Measurements from ENCODE around the gene SBF2. TPM values are rescaled to one million over a fixed set of nuclear protein-coding genes. Genes with fewer than 3 reads are reported as not detected.

The SBF2 gene
- total RNA-seq, 3 donors from 2014 or later (not counting 1 experiment from before 2014, with no cell fraction given): 25.2 to 26.9 (median 26.3) TPM

GRCh38 chr11:9817191-9817590 is 476.8 kb downstream of the SBF2 start:
- Histone ChIP-seq H3K9me3 (ENCODE audit: control insufficient read depth, insufficient read depth, low read length) (no peaks in the 10 kb centered on the region), H3K4me3 (ENCODE audit: low read length) (no peak overlapping the region), H3K36me3 (ENCODE audit: control insufficient read depth, insufficient read depth, low read length) (no peaks in the 10 kb centered on the region), H3K27me3 (ENCODE audit: control insufficient read depth, insufficient read depth, low read length) (no peaks in the 10 kb centered on the region), H3K4me1 (ENCODE audit: control insufficient read depth, insufficient read depth, low read length) (no peaks in the 10 kb centered on the region), H3K27ac (ENCODE audit: low read length) (no peak overlapping the region)
- ATAC-seq: no peak
- Mint-ChIP-seq H3K9me3 (no peaks in the 10 kb centered on the region), H3K4me1 (no peaks in the 10 kb centered on the region), H3K27me3 (ENCODE audit: low read depth in 2 of 2) (no peaks in the 10 kb centered on the region), H3K27ac (no peak overlapping the region), H3K4me3 (no peak overlapping the region), H3K36me3 (no peaks in the 10 kb centered on the region)
- DNase-seq: no peak
- no CpG with 5 or more reads among the region's 1 CpG for WGBS (ENCODE audit: insufficient coverage)
- intact Hi-C loops (cut with micrococcal nuclease): no loop called here
- TF ChIP-seq CTCF (IDR thresholded peaks at IDR 0.05): no peak

- ATAC-seq (no peak), DNase-seq (no peak)
- Mint-ChIP-seq H3K27ac (no peak overlapping the region), H3K36me3 (no peaks in the 10 kb centered on the region), H3K4me3 (no peak overlapping the region), H3K27me3 (ENCODE audit: low read depth in 2 of 2) (no peaks in the 10 kb centered on the region), H3K9me3 (no peaks in the 10 kb centered on the region), H3K4me1 (no peaks in the 10 kb centered on the region)
- no peak overlapping the region for H3K4me3 ChIP-seq (ENCODE audit: low read length)
- H3K27me3 ChIP-seq (ENCODE audit: control insufficient read depth, insufficient read depth, low read length): no peaks in the 10 kb centered on the region
- no peak for TF ChIP-seq CTCF (IDR thresholded peaks at IDR 0.05)
- WGBS (ENCODE audit: insufficient coverage): 96% methylated on average over 5 of the region's 6 CpGs
- H3K9me3 ChIP-seq (ENCODE audit: control insufficient read depth, insufficient read depth, low read length): no peaks in the 10 kb centered on the region
- H3K27ac ChIP-seq (ENCODE audit: low read length): no peak overlapping the region
- intact Hi-C loops (cut with micrococcal nuclease): no loop called here
- H3K36me3 ChIP-seq (ENCODE audit: control insufficient read depth, insufficient read depth, low read length): no peaks in the 10 kb centered on the region
- H3K4me1 ChIP-seq (ENCODE audit: control insufficient read depth, insufficient read depth, low read length): no peaks in the 10 kb centered on the region
These were observed 478.4 kb downstream of the SBF2 start for GRCh38 chr11:9815486-9816136.

GRCh38 chr11:9814108-9814507 is 479.9 kb downstream of the SBF2 start:
- no peaks in the 10 kb centered on the region for H3K4me1 Mint-ChIP-seq

More at GRCh38 chr11:9814108-9814507, 479.9 kb downstream of the SBF2 start:
- ATAC-seq (no peak), DNase-seq (no peak)
- Histone ChIP-seq H3K4me1 (ENCODE audit: control insufficient read depth, insufficient read depth, low read length) (no peaks in the 10 kb centered on the region), H3K36me3 (ENCODE audit: control insufficient read depth, insufficient read depth, low read length) (no peaks in the 10 kb centered on the region), H3K27ac (ENCODE audit: low read length) (no peak overlapping the region), H3K9me3 (ENCODE audit: control insufficient read depth, insufficient read depth, low read length) (no peaks in the 10 kb centered on the region), H3K27me3 (ENCODE audit: control insufficient read depth, insufficient read depth, low read length) (no peaks in the 10 kb centered on the region), H3K4me3 (ENCODE audit: low read length) (no peak overlapping the region)
- Mint-ChIP-seq H3K36me3 (no peaks in the 10 kb centered on the region), H3K27me3 (ENCODE audit: low read depth in 2 of 2) (no peaks in the 10 kb centered on the region), H3K4me3 (no peak overlapping the region), H3K9me3 (no peaks in the 10 kb centered on the region), H3K27ac (no peak overlapping the region)
- TF ChIP-seq CTCF (IDR thresholded peaks at IDR 0.05): no peak
- intact Hi-C loops (cut with micrococcal nuclease): no loop called here

Data from natural killer cell (primary cell).